Bronchial epithelial cell (primary cell): ENCODE results near the gene INTS3. TPM values are rescaled to one million over a fixed set of nuclear protein-coding genes. Genes with fewer than 3 reads are reported as not detected.
A peak's percentile ranks its signal among the peaks of the same experiment; 100 is the strongest.

Experiments
- DNase-seq: peaks from one replicate; pipeline ENCODE4 v3.0.0-alpha.2; 2010; ENCODE audit warnings: low read depth
- FAIRE-seq: peaks from 2 replicates; lab custom pipeline; 2011; peaks lifted over from hg19 to GRCh38; lab: Jason Lieb, UNC
- H3K27me3 ChIP-seq: 2 replicates; pipeline ENCODE4 v1.5.1; 2011; ENCODE audit warnings: low read length; ENCODE audit not compliant: control insufficient read depth, insufficient read depth
- H3K36me3 ChIP-seq: 2 replicates; pipeline ENCODE4 v1.5.1; 2011; ENCODE audit warnings: low read length; ENCODE audit not compliant: control insufficient read depth, insufficient read depth
- H3K4me3 ChIP-seq: 2 replicates; pipeline ENCODE4 v1.5.1; 2011; ENCODE audit warnings: mild to moderate bottlenecking, low read depth, low read length, control low read depth
- total RNA-seq: library from RNA; depleted of rRNA; stranded (reverse); fragments of >200 nt; gene quantifications from 2 replicates; pipeline ENCODE4 v1.2.1, GENCODE V29; 2014
- TF ChIP-seq, protein P1 (sequence below): IDR thresholded peaks from 2 replicates; pipeline ENCODE4 v1.5.1; 2011; ENCODE audit warnings: mild to moderate bottlenecking, moderate library complexity, low read length, control low read depth, inconsistent platforms; ENCODE audit not compliant: insufficient read depth, severe bottlenecking

Gene INTS3
- total RNA-seq, 1 donor from 2014 or later = 12.6 TPM

DNA sequence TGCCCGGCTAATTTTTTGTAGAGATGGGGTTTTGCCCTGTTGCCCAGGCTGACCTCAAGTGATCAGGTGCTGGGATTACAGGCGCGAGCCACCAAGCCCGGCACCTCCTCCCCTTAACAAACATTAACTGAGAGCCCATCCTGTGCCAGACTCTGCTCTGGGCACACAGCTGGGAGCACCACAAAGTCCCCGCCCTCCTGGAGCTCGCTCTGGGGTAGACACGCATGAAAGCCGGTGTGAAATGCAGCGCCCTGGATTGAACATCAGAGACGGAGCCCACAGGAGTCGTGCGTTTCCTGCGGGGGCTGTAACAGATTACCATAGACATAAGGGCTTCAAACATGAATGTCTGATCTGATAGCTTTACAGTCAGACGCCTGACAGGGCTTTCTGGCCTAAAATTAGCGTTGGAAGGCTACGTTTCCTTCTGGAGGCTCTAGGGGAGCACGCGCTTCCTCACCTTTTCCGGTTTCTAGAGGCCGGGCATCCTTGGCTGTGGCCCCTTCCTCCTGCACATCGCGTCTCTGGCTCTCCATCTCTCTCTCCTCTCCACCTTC is 61.7 kb downstream of the INTS3 start:
- Histone ChIP-seq H3K27me3 (no peaks in the 10 kb centered on the region), H3K36me3 (no peaks in the 10 kb centered on the region), H3K4me3 (no peak overlapping the region)
- DNase-seq (no peak), FAIRE-seq (no peak)
- TF ChIP-seq, protein P1, sequence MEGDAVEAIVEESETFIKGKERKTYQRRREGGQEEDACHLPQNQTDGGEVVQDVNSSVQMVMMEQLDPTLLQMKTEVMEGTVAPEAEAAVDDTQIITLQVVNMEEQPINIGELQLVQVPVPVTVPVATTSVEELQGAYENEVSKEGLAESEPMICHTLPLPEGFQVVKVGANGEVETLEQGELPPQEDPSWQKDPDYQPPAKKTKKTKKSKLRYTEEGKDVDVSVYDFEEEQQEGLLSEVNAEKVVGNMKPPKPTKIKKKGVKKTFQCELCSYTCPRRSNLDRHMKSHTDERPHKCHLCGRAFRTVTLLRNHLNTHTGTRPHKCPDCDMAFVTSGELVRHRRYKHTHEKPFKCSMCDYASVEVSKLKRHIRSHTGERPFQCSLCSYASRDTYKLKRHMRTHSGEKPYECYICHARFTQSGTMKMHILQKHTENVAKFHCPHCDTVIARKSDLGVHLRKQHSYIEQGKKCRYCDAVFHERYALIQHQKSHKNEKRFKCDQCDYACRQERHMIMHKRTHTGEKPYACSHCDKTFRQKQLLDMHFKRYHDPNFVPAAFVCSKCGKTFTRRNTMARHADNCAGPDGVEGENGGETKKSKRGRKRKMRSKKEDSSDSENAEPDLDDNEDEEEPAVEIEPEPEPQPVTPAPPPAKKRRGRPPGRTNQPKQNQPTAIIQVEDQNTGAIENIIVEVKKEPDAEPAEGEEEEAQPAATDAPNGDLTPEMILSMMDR = no peak

DNA sequence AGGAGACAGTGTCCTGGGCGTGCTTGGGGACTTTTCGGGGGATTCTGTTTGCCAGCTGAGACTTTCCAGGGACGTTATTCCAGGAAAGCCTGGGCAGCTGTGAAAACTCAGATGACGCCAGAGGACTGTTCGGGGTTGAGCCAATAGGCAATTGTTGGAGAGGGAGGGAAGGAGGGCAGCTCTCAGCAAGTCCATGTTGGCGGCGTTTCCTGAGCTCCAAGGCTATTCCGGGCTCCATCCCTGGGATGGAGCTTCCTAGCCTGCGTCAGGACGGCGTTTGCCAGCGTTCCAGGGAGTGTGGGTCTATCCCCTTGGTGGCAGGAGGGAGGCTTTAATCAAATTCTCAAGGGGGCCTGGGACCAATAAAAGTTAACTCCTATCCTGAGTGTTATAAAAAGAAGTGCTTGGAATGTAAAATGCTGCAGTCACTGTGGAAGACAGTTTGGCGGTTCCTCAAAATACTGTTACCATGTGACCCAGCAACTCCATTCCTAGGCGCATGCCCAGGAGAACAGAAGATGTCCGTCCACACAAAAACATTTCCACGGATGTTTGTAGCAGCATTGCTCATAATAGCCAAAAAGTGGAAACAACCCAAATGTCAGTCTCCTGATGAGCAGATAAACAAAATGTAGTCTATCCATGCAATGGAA is 62.6 kb downstream of the INTS3 start:
- TF ChIP-seq, protein P1 = no peak
- Histone ChIP-seq H3K27me3 (no peaks in the 10 kb centered on the region), H3K4me3 (no peak overlapping the region), H3K36me3 (no peaks in the 10 kb centered on the region)
- DNase-seq (no peak), FAIRE-seq (no peak)

DNA sequence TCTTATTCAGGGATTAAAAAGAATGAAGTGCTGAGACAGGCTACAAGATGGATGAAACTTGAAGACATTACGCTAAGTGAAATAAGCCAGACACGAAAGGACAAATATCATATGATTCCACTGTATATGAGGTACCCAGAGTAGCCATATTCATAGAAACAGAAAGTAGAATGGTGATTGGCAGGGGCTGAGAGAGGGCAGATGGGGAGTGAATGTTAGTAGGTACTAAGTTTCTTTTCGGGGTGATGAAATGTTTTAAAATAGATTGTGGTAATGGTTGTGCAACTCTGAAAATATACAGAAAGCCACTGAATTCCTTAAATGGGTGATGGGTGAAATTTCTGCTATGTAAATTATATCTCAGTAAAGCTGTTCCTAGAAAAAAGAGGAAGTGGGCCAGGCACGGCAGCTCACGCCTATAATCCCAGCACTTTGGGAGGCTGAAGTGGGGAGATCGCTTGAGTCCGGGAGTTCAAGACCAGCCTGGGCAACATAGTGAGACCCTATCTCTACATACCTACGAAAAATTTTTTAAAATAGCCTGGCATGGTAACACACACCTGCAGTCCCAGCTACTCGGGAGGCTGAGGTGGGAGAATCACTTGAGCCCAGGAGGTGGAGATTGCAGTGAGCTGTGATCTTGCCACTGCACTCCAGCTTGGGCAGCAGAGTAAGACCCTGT is 63.3 kb downstream of the INTS3 start:
- no peak for DNase-seq
- Histone ChIP-seq H3K27me3 (no peaks in the 10 kb centered on the region), H3K36me3 (no peaks in the 10 kb centered on the region), H3K4me3 (no peak overlapping the region)
- TF ChIP-seq, protein P1 = no peak
- no peak for FAIRE-seq

DNA sequence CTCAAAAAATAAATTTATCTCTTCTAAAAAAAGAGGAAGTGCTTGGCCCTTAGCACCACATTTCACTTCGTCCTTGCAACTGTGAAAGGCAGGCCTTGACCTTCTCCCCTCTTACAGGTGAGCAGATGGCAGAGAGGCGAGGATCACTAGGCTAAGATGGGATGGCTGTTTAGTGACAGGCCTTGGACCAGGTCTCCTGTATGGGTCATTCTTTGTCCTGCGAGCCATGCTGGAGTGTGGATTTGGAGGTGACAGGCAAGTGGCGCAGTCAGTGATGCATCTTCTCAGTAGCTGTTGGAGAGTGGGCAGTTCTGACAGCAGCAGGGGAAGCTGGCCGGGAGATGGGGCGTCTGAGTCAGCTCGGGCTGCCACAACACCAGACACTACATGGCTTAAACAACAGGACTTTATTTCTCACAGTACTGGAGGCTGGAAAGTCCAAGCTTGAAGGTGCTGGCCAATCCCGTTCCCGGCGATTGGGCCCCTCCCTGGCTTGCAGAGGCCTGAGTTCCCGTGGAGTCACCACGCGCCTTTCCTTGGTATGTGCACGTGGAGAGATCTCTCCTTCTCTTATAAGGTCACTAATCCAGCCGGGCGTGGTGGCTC is 63.9 kb downstream of the INTS3 start:
- TF ChIP-seq, protein P1 = no peak
- no peaks in the 10 kb centered on the region for H3K27me3 ChIP-seq
- H3K4me3 ChIP-seq = no peak overlapping the region
- DNase-seq (peak; percentile 13), FAIRE-seq (no peak)
- H3K36me3 ChIP-seq = no peaks in the 10 kb centered on the region

DNA sequence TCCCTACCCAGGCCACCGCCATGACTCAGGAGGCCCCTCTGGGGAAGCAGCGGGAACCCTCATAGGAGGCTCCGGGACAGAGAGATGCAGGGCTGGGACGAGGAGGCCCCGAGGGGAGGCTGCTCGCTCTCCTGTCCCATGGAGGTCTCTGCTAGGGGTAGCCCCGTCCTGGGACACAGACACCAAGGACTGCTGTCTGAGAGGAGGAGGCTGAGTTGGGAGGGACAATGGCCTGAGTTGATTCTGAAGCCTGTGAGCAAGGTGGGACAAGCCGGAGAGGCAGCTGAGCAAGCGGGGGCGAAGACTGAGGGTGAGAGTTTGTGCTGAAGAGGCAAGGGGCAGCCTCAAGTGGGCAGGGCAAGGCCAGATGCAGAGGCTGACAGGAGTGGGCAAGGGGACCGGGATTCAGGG is 64.8 kb downstream of the INTS3 start:
- no peak for FAIRE-seq
- TF ChIP-seq, protein P1 = no peak
- H3K27me3 ChIP-seq = no peaks in the 10 kb centered on the region
- DNase-seq = no peak
- H3K36me3 ChIP-seq = no peaks in the 10 kb centered on the region
- H3K4me3 ChIP-seq = no peak overlapping the region
